HG03521 (cell line): ENCODE data around the gene BCCIP.
A peak's percentile ranks its signal among the peaks of the same experiment; 100 is the strongest.

ENCODE experiments used
- ATAC-seq: cut with Tn5 transposase; IDR thresholded peaks from one replicate; pipeline ENCODE4 v1.9.1; 2021; ENCODE audit warnings: mild to moderate bottlenecking, moderate library complexity; ENCODE audit not compliant: unreplicated experiment

The BCCIP gene

DNA sequence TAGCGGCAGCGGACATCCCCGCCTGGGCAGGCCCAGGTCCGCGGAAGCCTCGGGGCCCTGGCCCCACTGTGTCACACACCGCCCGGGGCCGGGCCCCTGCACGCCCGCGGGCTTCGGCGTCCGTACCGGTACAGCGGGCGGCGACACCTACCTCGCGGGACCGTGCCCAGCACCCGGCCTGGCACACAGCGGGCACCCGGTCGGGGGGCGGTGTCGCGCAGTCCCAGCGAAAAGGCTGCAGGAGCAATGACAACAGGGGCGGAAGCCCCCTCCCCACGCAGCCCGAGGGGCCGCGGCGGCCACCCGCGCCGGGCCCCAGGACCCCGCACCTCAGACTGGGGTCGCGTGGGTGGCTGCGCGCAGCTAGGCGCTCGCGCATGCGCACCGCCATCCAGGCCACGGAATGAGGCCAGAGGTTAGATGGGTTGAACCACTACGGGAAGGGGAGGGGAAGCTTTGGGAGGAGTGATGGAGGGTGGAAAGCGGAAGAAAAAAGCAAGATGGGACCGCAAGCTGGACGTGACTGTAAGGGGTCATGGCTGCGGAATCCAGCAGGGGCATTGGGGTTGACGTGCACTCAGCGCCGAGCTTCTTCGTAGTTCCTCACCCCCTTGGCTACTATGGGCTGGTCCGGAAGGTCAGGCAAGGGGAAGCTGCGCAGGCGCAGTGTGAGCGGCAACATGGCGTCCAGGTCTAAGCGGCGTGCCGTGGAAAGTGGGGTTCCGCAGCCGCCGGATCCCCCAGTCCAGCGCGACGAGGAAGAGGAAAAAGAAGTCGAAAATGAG, at the start of gene BCCIP, which contains the start of gene UROS:
Gene BCCIP (plus strand): TSS at position 669 of the 785 bp plus-strand sequence. CDS start 12 bp downstream, at position 681.
Gene UROS (minus strand): TSS at position 381 of the 785 bp plus-strand sequence. CDS start 6,759 bp downstream, outside the sequence.
- peak; percentile 72 for ATAC-seq

DNA sequence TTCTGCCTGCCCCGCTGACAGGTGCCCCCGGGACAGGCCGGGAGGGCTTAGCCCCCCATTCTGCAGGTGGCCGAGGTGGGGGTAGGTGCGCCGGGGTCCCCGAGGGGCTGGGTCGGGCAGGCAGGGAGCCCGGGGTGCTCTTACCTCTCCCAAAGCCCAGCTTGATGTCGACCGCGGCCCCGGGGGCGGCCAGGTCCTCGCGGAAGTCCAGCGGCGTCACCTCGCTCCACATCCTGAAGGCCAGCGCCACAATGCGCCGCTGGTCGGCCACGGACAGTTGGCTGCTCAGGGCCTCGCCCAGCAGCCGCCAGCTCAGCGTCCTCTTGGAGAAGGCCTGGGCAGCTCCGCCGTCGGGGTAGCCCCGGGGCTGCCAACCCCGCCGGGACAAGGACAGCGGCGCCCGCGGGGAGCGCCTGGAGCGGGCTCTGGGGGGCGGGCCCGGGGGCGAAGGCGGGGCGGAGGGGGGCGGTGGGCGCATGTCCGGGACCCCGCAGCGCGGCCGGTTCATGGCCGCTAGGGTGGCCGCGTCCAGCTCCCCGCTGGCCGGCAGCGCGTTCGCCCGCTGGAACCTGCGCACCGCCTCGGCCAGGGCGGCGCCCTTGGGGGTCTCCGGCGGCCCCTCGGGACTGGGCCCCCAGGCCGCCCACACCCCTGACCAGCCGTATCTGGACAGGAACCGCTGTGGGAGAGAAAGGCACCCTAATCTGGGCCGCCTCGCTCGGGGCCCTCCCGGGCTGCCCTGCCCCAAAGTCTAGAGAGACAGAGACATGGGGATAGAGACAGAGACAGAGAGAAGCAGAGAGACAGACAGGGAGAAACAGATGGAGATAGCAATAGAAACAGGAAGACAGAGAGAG, 49.4 kb upstream of the BCCIP start:
- ATAC-seq, result no peak

DNA sequence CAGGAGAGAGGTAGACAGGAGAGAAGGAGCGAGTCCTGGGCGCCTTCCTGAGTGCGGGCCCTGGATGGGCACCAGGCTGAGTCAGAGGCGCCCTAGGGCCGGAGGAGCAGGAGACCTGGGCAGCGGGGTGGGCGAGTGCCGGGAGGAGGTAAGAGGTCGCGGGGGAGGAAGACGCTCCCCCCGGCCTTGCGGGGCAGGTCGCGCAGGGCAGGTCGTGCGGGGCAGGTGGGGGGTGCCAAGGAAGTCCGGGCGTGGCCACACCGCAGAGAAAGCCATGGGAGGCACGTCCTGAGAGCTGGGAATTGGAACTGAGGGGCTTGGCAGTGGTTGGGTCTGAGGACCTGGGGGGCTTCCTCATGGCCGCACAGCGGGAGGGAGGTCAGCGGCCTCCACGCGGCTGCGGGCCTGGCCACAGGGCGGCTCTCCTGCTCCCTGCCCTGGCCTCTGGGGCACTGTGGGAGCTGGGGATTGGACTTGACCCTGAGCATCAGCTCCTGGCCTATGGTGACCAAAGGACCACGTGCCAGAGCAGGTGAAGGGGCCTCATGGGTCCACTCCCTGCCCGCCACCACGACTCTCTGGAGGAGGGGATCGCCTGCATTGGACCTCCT, 48.7 kb upstream of the BCCIP start:
- no peak for ATAC-seq

DNA sequence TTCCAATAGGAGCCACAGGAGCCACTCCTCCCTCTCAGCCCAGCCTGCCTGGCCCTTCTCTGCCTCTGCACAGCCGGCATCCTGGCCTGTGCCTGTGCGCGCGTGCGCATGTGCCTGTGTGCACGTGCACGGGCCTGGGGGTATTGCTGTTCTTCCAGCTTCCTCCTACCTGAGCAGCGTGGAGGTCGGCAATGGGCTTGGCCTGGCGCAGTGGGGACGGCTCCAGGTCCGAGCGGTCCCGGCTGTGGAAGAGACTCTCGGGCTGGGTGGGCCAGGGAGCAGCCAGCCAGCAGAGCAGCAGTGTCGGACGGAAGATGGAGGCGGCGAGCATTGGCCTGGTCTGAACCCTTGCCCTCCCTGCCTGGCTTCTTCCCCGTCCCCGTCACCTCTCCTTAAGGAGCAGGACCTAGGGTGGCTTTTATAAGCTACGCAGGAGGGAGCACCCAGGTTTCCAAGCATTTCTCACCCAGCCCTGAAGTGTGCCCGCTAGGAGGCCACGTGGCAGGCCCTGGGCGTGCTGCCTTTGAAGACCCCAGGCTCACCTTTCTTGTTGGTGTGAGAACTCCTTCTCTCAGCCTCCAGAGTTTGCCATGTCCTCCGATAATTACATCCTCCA, 47.7 kb upstream of the BCCIP start, which contains the start of gene MMP21:
Gene MMP21 (minus strand): TSS at position 331 of the 616 bp plus-strand sequence. CDS start 0 bp downstream, at position 331.
- ATAC-seq, result no peak

DNA sequence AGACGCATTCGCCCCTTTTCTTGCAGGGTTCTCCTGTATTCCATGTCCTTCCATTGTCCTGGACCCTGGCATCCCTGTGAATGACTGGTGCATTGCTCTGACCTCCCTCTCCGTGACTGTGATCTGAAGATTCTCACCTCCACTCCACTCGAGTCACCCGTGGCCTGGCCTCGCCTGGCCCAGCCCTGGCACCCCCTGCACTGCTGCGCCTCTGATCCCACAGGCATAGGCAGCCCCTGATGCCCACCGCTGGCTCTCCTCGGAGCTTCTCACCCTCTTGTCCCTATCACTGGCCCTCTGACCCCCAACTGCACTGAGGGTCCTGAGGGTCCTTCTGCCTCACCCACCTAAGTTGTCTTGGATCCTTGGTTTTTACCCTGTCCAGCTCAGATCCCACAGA, 45.5 kb upstream of the BCCIP start:
- ATAC-seq, result no peak

DNA sequence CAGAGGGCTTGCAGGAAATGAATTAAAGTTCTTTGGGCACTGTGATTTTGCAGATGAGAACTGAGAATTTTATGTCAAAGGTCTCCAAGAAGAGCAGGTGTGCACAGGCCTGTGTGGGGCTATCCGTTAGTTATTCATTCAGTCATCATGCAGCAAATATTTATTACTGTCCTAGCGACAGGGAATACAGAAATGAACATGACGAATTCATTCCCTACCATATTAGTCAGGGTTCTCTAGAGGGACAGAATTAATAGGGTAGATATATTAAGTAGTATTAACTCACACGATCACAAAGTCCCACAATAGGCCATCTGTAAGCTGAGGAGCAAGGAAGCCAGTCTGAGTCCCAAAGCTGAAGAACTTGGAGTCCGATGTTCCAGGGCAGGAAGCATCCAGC, 44.8 kb upstream of the BCCIP start:
- no peak for ATAC-seq

DNA sequence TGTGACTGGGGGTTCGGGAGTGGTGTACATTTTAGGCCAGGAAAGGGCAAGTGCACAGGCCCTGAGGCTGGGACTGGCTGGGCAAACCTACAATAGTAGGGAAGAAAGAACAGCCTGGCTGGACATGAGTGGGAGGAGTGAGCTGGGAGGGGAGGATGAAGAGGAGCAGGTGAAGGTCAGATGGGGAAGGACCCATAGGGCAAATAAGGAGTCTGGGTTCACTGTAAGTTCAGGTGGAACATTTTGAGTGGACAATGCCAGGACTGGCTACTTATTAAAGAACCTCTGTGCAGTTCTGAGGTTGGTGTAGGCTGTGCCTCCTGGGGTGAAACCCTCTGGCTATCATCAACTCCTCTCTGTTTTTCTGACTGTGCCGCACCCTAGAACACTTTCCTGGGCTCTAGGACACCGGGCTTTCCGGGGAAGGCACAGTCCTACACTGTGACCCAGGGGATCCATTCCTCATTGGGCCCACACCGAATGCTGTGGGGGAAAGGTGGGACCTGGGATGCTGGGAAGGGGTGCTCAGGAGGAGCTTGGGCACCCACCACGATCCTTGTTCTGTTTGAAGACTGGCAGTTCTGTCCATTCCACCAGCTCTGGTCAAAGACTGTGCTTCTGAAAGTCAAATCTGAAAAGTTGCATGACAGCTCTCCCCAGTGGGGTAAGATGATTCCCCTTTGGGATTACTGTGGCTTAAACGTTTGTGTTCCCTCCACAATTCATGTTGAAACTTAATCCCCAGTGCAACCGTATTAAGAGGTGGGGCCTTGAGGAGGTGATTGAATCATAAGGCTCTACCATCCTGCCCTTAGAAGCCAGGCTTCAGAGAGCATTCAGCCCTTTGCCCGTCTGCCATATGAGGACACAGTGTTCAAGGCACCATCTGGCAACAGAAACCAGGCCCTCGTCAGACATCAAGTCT, 43.7 kb upstream of the BCCIP start:
- no peak for ATAC-seq

DNA sequence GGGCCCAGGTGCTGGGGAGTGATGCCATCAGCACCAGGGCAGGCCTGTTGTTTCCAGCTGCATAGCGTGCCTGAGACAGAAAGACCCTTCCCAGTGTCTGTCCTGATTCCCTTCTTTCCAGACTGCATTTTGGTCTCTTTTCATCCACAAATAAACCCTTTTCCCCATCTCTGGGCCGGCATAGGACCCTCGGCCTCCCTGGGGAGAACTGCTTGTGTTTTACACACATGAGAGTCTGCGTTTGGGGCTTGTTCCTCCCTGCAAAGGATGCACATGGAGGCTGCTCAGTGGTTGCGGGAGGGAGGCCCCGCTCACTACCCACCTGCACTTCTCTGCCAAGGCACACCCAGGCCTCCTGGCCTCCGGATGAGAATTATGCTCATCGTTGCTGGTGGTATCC, 42.0 kb upstream of the BCCIP start:
- no peak for ATAC-seq

DNA sequence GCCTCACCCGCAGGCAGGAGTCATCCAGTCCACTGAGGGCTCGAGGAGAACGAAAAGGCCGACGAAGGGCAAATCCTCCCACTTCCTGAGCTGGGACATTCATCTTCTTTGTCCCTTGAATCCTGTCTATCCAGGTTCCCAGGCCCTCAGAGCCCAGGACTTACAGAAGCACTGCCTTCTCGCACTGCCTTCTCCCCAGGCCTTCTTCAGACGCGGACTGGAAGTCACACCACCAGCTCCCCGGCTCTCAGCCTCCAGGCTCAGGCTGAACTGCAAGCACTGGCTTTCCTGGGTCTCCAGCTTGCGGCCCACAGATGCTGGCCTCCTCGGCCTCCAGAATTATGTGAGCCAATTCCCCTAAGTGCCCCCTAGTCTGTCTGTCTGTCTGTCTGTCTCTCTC, 41.3 kb upstream of the BCCIP start:
- ATAC-seq, result no peak

DNA sequence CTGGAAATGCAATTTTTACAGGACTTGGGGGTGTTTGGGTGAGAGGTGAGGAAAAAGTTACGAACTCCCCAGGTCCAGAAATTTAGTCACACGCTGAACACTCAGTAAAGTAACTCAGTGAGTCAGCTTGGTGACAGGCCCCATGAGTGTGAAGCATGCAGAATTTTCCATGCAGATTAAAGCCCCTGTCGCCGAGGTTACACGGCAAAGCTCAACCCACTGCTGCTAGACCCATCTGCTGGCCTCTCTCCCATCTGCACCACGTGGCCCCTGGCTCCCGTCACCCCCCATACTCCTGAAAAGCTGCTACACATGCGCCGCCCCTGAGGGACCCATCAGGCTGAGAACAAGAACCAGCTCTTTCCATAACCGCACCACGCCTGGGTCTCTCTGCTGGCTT, 40.7 kb upstream of the BCCIP start:
- no peak for ATAC-seq

DNA sequence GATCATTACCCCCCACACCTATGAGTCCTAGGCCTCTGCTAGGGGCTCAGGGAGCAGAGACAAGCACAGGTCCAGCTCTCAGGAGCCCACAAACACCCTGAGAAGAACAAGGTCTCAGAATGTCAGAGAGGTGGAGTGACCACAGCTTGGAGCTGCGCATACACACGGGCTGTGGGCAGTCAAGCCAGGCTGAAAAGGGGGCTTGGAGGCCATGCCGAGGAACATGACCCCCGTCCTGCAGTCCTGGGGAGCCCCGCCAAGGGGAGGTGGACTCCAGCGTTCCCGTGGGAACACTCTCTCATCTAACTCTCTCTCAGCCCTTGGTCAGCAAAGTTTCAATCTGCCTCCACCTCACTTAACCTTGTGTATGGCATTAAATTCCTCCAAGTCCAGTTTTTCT, 39.9 kb upstream of the BCCIP start:
- no peak for ATAC-seq

DNA sequence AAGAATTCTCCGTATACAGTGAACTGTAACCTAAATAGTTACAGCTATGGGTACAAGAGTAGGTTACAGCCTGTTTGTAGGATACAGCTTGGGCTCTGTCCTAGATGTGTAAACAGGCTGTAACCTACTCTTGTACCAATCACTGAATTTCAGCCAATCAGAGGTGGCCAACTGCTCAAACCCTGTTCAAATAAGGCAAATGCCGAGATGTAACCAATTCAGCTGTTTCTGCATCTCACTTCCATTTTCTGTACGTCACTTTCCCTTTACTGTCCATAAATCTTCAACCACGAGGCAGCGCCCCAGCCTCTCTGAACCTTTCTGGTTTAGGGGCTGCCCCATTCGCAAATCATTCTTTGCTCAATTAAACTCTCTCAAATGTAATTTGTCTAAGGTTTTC, 39.4 kb upstream of the BCCIP start:
- peak; percentile 61 for ATAC-seq

DNA sequence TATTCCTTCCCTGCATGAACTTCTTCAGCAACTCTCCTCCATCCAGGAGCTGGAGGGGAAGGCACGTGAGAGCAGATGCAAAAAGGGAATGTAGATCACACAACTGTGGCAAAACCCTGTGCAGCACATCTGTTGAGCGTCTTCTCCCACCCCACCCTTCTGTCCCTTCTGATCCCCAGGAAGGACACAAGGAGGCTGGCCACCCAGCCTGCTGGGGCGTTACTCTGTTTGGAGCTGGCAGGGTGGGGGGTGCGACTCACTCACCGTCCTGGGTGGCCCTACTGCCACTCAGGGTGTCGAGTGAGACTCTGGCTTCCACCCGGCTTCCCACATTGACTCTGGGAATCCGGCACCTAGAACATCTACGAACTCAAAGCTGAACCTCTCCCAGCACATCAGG, 37.6 kb upstream of the BCCIP start:
- ATAC-seq, result no peak

DNA sequence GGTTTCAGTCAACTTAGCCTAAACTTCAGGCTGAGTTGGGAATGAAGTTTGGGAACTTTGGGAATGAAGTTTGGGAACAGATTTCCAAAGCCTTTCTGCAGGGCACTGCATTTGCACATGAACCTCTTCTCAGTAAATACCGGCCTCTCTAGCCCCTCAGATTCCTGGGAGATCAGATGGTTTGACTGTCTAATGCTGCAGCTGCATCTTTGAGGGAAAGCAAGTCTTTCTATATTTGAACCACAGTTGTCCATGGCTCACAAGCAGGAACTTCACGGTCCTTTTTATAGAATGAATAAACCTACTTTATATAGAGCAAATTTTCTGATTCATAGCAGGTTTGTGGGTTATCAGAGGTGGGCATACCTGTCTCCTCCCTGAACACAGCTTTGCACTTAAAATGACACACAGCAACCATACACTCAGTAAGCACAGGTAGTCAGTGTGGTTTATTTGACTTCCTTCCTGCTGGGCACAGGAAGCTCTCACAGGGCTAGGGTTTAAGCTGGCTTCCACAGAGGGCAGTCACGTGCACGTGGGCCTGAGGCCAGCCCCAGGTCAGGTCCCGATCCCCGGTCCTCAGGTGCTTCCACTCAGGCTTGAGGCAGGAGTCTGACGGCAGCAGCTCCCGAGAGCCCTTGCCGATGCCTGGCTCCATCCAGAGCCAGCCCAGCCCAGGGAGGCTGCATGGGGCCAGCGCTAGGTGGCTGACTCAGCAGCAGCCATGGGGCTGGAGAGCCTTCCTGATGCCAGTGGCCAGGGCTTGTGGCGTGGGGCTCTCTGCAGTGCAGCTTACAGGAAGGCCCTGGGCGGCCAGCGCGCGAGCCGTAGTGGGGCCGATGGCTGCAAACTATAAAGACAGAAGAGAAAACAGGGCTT, 35.0 kb upstream of the BCCIP start:
- no peak for ATAC-seq

DNA sequence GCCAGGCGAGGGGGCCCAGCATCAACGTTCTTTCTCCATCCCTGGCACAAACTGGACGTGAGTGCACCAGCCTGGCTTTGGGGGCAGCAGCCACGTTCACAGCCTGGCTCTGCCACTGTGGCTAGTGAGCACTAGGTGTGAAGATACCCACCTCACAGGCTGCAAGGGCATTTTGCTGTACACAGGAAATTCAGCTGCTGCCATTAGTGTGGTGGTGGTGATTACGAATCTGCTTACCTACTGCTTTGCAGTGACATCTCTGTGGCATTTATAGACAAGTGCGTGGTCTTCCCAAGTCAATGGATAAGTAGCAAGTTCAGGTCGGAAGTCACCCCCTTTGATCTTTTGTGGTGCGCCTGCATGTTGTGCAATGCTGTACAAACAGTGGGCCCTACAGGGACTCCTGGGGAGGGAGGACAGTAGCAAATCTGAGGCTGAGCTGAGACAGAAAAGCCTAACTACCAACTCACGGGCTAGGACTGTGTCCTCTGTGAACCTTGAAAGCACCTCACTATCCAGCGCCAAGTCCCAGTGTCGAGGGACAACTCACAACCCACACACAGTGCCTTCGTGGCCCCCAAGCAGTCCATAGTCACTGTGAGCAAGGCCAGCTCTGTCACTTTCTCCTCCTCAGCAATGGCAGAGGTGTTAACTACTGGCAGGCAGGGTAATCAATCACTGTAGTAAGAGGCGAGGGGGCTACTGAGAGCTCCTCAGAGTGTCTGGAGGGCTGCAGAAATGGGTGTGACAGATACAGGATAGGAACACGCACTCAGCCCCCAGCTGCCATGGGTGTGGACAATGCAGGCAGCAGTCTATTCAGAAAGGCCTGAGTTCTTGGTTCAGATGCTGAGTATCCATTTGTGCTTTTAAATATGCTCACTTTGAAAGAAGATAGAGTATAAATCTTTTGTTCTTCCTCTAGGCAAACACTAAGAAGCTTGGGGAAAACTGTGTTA, 30.7 kb upstream of the BCCIP start:
- ATAC-seq, result no peak

DNA sequence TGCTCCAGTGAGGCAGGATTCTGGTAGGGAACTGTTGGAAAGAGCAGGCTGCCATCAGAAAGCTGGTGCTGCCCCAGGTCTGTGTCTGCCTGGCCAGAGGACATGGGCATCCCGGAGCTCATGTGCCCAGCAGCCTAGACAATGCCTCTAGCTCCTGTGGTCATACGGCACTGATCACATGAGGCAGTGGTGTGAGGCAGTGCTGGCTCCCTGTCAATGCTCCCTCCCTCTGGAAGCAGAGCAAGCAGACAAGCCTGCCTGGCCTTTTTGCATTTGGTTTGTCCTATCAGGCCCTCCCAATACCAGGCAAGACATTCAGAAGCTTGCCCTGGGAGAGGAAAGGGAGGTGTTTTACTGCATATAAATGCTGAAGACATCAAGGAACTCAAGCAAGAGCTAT, 28.2 kb upstream of the BCCIP start:
- no peak for ATAC-seq

DNA sequence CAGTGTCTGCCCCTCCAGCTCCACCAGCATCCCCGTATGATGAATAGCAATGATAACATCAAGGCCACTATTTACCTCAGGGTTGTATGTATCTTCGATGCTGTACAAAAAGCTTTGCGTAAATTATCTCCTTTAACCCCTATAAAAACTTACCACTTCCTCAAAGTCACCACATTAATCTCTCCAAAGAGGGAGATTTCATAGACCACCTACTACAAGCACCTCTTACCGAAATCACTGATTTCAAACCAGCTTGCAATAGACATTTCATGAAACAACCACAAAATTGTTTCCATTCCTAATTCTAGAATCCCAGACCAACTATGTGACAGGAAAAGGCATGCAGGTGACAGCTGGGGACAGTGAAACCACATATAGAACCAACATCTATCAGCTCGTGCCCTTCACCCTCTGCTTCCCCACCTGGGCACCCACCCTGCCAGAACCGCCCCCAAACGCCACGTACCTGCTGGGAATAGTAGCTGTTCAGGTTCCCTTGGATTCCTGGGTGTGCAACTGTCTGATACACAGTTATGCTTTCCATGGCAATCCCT, 27.6 kb upstream of the BCCIP start:
- ATAC-seq, result no peak

DNA sequence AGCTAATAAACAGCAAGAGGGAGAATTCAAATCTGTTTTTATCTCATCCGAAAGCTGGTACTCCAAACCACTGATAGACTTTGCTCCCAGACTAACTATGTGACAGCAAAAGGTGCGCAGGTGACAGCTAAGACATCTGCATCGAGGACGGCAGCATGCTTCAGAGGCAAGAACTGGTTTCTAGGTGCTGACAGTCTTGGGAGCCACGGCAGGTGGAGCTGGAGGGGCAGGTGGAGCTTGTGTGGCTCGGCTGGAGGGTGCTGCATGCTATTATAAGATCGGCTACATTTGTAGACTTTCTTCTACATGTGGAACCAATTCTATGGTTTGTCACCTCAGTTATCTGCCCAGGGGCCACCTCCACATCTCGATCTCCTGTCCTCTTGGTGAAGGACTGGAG, 25.9 kb upstream of the BCCIP start:
- ATAC-seq, result no peak
